ENCODE data around the gene PLP2.
"Not testable (repeated sequence)": the region's sequence is repeated elsewhere in the genome, so short reads cannot be mapped to it uniquely, and the experiment has no call there.

Gene PLP2

DNA sequence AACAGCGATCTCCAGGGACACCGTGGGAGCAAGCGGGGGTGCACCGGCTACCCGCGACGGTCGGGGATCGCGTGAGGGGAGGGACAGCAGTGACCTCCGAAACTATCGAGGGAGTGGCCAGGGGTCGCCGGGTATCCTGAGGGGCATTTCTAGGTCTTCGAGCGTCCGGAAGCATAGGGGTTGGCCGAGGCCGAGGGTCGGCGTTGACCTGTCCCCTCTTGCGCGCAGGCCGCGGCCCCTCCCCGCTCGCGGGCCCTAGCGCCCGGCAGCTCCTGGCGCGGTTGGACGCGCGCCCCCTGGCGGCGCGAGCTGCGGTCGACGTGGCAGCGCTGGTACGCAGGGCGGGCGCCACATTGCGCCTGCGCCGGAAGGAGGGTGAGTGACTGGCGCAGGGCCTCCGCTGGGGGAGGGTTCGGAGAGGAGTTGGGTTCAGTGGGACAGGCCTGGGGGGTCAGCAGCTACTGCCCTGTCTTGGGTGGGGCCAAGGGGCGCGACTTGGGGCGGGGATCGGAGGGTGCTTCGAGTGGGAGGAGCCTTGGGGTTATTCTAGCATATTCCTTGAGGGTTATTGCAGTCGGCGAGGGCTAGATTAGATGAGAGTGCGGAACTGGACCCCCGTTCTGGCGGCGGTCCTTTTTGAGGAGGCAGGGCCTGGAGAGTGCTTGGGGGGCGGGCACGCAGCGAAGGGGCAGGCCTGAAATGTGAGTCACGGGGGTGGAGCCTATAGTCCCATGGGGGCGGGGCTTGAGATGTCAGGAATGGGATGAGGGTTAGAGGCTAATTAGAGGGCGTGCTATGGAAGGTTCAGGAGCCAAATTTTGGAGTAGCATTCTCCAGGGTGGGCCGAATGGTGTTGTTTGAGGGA, 7.9 kb upstream of the PLP2 start:
- peak; percentile 75 for DNase-seq

DNA sequence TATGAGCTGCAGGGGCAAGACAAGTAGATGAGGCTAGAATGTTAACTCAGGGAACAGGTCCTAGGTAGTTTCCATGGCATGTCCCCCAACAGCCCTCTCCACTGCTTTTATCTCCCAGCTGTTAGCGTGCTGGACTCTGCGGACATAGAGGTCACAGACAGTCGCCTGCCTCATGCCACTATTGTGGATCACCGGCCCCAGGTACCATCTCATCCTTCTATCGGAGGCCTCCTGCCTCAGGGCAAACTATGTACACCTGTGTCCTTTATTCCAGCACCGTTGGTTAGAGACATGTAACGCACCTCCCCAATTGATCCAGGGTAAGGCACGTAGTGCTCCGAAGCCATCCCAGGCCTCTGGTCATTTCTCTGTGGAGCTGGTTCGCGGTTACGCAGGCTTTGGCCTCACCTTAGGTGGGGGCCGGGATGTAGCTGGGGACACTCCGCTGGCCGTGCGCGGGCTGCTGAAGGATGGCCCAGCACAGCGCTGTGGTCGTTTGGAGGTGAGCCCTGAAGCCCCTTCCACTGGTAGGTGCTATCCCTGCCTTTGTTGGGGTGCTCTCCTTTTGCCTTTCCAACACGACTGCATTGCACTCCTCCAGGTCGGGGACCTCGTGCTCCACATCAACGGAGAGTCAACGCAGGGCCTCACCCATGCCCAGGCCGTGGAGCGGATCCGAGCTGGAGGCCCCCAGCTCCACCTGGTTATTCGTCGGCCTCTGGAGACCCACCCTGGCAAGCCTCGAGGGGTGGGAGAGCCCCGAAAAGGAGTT, 6.9 kb upstream of the PLP2 start:
- DNase-seq = no peak

DNA sequence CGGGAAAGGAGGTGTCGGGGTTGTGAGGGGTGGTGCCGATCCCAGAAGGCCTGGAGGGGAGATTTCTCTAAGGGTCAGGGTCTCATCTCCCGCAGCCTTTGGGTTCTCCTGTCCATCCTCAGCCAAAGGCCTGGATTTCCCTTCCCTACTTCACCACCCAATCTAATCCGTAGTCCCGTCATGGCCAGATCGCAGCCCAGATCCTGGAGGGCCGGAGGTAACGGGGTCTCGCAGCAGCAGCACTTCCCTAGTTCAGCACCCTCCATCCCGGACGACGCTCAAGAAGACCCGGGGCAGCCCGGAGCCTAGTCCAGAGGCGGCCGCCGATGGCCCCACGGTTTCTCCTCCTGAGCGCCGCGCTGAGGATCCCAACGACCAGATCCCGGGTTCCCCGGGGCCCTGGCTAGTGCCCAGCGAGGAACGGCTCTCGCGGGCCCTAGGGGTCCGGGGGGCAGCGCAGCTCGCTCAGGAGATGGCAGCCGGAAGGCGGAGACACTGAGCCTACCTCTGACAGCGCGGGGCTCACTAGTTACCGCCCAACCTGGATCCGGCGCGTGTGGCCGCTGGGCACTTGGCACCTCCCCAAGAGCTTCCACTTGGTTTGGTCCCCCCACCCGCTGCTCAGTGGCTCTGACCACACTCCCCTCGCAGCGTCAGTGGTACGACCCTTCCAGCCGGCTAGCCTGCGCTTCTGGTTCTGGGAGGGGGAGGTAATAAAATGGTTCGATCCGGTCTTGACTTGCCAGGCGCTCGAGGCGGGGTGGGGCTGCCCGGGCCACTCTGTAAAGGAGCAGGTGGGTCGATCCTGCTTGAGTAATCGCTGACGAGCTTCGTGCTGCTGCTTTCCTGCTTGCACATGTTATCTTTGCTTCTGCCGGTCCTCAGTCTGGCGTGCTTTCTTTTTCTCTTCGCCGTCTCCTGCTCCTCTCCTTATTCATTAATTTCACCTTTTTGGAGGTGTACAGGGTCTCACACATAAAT, 5.5 kb upstream of the PLP2 start:
- peak; percentile 51 for DNase-seq

DNA sequence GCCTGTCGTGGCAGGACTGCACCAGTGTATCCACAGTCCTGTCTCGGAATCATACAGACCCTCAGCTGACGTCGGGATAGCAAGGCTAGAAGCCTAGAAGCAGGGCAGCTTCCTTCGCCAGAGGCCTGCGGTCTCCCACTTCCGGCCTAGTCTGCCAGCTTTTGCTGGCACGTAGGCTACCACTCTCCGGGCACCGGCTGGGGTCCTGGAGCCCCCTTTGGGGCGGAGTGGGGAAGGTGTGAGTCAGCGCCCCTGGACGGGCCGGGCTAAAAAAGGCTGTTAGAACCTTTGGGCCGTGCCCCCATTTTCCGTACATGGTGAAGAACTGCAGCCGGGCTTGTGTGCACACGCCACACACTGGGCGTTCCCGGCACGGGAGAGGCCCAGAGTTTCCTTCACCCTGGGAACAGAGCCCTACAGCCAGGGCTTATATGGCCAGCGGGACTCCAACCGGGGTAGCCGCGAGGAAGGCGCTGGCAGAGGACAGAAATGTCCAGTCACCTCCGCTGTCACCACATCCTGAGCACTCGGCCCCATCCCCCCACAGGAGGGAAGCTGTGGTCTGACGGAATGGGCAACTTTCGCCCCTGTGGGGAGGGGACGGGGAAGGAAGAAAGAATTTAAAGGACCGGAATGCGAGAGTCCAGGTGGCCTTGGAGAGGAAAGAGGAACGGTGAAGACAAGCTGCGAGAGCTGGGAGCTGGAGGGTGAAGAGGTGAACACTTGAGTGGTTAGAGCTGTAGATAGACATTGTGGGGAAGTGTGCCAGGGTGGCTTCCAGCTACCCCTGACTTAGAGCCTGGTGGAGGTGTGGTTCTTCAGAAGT, 4.6 kb upstream of the PLP2 start:
- DNase-seq = peak; percentile 66

DNA sequence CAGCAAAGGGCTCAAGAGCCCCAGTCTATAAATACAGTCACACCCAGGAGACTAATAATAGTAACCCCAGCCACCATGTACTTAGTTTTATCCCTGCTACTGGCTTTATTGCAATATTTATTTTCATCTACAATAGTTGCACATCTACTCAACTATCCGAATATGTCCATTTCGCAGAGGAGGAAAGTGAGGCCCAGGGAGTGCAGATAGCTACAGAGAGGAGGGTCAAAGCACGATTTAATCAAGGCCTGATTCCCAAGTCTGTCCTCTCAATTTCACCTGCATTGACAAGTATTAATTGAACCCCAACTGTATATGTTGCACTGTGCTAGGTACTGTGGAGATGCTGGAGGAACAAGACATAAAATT, 4.0 kb upstream of the PLP2 start:
- DNase-seq = no peak

DNA sequence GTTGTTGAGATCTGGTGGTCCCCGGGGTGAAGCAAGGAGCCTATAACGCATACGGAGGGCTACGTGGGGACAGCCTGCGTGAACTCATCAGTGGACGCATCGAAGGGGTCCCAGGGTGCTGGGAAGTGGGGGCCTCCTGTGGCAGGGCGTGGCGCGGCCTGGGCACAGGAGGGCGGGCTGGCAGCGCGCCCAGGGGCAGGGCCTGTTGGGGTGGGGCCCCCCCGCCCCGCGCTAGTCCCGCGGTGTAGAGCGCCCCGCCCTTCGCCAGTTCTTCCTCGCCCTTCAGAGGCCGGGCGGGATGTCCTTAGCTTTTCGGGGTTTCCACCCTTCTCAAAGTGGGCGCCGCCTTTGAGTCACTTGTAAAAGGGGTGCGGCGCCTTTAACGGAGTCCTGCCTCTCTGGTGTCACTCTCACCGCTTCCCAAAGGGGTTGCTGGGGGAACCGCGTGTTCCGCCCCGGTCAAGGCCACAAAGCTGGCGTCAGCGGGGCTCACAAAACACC, 632 bp downstream of the PLP2 start:
- DNase-seq = peak; percentile 31

DNA sequence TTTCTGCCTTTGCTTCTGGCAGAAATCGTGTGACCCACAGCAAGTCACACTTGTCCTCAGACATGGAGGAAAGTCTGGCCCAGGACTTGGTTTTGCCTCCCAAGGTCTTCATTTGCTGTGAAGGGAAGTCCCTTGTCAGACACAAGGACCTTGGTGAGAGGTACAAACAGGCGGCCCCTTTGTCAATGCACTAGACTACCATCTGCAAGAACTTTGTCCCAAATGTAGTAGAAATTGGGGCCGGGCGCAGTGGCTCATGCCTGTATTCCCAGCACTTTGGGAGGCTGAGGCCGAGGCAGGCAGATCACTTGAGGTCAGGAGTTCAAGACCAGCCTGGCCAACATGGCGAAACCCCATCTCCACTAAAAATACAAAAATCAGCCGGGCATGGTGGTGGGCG, 1.8 kb downstream of the PLP2 start:
- DNase-seq = not testable (repeated sequence)

DNA sequence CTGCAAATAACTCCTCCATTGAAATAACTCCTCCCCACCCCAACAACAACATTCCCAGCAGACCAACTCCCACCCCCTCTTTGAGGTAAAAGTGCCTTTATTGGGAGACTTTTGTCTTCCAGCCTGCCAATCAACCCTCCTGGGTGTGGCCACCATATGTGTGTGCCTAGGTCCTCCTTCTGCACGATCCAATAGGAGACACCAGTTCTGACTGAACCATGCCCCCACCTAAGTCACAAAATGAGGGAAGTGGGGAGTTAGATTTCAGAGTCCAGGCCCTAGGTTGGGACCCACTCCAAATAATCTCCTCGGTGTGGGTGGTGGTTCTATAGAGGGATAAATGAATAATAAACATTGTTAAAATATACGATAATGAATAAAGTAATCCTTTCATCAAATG, 3.0 kb downstream of the PLP2 start:
- no peak for DNase-seq

DNA sequence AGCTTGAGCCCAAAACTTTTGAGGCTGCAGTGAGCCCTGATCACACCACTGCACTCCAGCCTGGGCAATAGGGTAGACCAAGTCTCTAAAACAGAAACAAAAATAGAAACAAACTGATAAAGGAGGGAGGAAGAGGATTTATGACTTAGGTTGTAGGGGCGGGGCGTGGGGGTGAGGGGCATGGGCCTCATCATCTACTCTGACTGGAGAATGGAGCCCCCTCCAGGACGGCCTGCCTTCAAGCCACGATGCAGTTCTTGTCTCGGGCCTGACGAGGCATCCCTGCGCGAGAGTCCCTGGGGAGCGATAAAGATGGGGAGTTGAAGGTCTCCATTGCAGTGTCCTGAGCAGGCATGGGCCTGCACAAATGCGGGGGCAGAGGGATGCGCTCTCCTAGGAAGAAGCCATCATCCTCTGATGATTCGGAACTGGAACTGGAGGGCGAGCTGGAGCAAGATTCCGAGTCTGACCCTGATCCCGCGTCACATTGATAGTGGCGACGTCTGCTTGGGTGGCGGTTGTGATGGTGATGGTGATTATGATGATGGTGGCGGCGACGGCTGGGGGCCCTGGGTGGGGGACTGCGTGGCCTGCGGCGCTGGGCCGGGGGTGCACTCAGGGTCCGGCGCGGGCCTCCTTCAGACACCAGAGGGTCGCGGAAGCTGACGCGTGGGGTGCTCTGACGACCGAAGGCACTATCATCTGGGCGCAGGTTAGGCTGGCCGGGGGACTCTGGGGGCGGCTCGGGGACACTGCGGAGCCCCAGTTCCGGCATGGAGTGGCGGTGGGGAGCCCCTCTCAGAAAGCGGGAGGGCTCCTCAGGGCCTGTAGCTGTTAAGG, 4.0 kb downstream of the PLP2 start:
- no peak for DNase-seq

DNA sequence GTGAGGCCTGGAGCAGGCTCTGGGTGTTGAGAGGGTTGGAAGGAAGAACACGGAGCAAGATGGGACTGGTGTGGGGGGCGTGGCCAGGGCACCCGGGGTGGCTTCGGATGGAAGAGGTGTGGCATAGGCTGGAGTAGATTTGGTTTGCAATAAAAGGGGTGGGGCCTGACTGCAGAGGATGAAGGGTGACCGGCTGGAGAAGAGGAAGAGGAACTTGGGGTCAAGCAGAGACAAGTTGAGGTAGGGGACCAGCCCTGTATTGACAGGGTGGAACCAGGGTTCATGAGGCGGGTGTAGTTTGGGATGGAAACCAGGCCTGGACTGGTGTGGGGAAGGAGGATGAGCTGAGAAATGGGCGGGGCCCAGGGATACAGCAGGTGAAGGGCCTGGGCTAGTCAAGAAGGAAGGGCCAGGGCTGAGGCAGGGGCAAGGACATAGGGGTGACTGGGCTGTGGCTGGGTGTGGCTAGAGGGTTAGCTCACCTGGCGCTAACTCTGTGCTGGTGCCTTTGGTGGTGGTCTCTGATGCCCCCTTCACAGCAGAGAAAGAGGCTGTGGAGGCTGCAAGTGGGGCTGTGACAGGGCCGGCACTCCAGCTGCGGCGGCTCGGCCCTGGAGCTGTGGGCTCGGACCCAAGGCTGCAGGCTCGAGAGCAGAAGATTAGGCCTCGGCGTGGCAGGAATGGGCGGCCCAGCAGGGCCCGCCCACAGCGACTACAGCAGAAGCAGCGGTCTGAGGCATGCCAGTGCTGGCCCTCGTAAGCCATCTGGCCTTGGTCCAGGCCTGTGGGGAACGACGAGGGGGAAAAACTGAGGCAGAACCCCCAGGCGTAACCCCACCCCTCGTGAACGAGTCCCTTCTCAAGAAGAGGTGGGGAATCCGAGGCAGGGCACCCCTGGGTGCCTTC, 5.0 kb downstream of the PLP2 start:
- no peak for DNase-seq

DNA sequence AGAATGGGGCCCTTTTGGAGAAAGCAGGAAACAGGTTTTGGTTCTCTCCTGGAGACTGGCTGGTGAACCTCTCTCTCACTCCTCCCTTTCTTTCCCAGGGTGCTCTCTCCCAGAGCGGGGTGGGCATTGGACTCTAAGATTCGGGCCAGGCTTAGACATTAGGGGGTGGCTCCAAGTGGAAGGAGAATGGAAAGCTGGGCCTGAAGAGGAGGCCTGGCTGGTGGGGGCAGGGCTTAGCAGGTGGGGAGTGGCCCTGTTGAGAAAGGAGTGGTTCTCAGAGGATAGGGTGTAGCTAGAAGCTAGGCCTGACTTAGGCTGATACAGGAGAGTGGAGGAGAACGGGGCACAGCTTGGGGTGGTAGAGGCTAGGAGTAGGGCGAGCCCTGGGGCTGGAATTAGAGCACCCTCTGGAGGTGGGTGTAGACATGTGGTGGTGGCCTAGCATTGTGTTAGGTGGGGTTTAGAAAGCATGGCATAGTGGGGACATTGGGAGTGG, 5.7 kb downstream of the PLP2 start:
- no peak for DNase-seq

DNA sequence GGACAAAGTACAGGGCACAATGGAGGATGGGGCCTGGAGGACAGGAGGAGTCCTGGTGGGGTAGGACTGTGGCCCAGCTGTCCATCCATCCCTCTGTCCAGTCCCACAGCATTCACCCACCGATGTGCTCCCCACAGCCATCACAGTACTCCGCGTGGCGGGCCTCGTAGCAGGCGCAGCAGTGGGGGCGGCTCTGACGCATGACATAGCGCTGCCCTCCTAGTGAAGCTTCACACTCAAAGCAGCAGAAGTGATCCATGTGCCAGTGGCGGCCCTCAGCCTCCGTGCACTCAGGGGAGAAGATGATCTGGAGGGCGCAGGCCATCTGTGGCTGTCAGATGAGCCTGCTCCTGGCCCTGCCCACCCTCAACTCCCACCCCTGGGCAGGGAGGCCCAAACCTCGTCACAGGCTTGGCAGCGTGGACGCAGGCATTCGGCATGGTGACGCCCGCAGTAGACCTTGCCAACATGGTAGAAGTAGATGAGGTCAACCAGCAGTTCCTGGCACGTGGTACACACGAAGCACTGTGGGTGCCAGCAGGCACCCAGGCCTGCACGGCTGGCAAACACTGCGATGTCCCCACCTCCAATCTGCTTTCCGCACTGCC, 6.3 kb downstream of the PLP2 start:
- no peak for DNase-seq

DNA sequence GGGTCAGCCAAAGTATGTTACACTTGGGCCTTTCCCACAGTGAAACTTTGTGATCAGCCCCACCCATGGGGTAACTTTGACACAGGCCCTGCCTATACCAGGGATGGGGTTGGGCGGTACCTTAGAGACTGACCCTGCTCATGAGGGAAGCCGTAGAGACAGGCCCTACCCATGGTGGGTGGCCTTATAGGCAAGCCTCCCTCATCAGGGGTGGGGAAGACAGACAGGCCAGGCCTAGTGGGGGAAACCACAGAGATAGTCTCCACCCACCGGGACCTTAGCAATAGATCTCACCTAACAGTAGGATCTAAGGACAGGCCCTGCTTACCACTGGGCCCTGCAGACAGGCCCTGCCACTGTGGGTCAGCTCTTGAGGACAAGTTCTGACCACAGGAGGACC, 6.8 kb downstream of the PLP2 start:
- DNase-seq = no peak

DNA sequence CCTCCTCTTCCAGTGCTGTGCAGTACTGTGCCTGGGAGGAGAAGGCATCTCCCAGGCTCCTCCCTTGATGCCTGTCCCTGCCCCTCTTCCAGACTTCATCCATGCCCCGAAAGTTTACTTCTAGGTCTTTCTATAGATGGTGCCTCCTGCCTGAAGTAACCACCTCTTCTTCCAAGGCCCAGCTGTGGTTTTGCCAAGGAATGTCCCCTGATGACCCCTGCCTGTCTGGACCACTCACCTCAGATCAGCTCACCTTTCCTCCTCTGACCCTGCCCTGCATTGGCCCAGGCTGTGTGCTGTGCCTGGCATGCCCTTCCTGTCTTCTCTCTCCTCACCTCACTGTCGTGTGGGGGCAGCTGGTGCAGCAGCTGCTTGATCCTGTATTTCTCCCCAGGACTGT, 7.7 kb downstream of the PLP2 start:
- DNase-seq = no peak

DNA sequence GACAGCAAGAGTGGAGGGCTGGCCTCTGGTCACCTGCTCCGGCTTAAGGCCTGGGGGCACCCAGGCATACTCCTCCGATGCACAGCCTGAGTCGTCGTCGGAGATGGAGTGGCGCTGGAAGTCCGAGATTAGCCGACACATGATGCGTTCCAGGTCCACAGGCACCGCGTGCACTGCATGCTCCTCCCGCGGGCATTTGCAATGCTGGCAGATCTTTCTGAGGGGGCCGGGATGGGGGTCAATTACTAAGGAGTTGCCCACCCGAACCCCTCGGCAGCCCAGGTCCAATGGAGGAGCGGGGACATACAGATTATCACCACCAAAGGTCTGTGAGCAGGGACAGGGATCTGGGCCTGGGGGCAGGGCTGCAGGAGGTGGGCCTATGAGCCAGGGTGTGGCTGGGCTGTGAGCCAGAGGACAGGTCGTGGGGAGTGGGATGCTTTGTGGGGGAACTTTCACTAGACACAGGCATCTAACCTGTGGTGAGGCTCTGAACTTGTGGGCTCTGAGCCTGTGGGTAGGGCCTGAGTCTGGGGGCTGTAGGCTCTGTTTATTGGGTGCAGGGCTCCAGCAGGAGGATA, 12.1 kb downstream of the PLP2 start:
- DNase-seq = no peak

DNA sequence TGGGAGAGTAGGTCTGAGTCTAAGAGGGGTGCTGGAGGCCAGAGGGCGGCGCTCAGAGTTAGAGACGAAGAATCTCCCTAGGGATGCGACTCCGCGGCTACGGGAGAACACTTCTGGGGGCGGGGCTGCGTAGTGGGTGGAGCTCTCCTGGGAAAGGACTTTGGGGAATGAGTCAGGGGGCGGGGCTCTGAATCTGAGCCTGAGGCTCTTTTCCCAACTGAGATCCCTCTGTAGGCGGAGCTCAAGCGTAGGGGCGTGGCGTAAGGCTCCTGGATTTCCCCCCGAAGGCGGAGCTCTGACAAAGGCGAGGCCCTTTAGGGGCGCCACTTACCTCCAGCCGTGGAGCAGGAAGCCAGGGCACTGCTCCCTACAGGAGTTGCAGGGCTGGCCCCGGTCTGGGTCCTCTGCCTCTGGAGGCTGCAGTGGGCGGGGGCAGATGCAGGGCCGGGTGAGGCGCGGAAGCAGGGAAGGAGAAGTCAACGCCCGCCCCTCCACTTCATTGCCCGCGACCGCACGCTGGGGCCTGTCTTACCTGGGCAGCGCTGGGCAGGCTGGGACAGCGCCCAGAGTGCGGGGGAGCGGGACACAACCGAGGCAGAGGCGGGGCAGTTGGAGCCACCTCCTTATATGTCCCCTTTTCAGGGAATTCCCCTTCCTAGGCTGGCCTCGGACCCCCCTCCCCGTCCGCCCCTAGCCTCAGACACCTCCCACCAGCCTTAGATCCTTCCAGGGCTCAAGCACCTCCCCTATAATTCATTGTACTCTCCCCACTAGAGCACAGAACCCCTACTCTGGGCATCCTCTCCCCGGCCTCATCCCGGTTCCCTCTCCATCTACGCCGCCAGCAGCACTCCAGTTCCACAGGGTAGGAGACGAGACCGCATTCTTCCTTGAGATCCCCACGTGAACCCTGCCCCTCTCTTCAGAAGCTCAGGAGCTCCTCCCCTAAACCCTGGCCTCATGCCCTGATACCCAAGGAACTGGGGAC, 12.9 kb downstream of the PLP2 start:
- peak; percentile 88 for DNase-seq
